BJ (cell line): ENCODE data around the gene PYGO2. TPM values are rescaled to one million over a fixed set of nuclear protein-coding genes. Genes with fewer than 3 reads are reported as not detected.

Source experiments
- CTCF ChIA-PET: fragments of 350-600 bp; formaldehyde crosslinking; extraction: SDS; loops from one replicate; lab custom pipeline; 2021; ENCODE audit warnings: antibody characterized with exemption, inconsistent platforms; lab: Yijun Ruan, JAX
- POLR2A ChIA-PET: fragments of 300-600 bp; sonication (Branson Sonifier 250); formaldehyde crosslinking; extraction: SDS; loops from one replicate; lab custom pipeline; 2021; ENCODE audit warnings: antibody characterized with exemption; lab: Charles Lee
- DNase-seq: peaks from one replicate; pipeline ENCODE4 v3.0.0-alpha.2; 2011; ENCODE audit warnings: low read depth
- H3K27me3 ChIP-seq: 2 replicates; pipeline ENCODE4 v1.6.0; 2011; ENCODE audit warnings: low read length; ENCODE audit not compliant: control insufficient read depth, insufficient read depth
- H3K36me3 ChIP-seq: 2 replicates; pipeline ENCODE4 v1.5.1; 2011; ENCODE audit warnings: low read length; ENCODE audit not compliant: control insufficient read depth, insufficient read depth
- H3K4me3 ChIP-seq: 2 replicates; pipeline ENCODE4 v1.5.1; 2011; ENCODE audit warnings: low read depth, mild to moderate bottlenecking, control low read depth, low read length
- polyA plus RNA-seq: library from polyadenylated mRNA; depleted of rRNA; stranded (reverse); fragments of >200 nt; gene quantifications from 2 replicates; pipeline ENCODE4 v1.2.3, GENCODE V29; 2011
- TF ChIP-seq, protein P1 (sequence below): IDR thresholded peaks from 2 replicates; pipeline ENCODE4 v1.5.1; 2011; ENCODE audit warnings: low read depth, mild to moderate bottlenecking, control low read depth, inconsistent platforms, low read length, moderate library complexity; ENCODE audit not compliant: insufficient read depth

Gene PYGO2
- polyA plus RNA-seq, 1 experiment = 21.0 TPM

DNA sequence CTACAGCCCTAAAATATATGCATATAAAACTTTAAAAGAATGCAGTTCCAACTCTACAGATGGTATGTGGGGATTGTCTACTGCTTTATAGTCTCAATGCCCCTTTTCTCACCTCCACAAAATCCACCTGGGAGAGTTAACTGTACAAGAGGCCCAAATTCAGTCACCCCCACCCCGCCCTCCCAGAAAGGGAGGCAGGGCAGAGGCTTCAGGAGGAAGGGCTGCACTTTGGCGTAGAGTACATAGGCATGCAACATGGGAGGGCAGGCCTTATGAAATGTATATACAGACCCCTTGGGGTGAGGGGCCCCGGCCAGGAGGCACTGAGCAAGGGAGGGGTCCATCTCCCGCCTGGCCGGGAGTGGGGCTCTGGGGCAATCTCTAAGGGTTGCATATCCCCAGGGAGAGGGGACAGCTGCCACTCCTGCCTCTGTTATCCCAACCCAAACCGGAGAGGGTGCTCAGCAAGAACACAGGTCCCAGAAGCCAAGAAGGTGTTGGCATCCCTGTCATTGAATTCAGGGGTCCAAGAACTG, 1.3 kb upstream of the PYGO2 start:
- TF ChIP-seq, protein P1, sequence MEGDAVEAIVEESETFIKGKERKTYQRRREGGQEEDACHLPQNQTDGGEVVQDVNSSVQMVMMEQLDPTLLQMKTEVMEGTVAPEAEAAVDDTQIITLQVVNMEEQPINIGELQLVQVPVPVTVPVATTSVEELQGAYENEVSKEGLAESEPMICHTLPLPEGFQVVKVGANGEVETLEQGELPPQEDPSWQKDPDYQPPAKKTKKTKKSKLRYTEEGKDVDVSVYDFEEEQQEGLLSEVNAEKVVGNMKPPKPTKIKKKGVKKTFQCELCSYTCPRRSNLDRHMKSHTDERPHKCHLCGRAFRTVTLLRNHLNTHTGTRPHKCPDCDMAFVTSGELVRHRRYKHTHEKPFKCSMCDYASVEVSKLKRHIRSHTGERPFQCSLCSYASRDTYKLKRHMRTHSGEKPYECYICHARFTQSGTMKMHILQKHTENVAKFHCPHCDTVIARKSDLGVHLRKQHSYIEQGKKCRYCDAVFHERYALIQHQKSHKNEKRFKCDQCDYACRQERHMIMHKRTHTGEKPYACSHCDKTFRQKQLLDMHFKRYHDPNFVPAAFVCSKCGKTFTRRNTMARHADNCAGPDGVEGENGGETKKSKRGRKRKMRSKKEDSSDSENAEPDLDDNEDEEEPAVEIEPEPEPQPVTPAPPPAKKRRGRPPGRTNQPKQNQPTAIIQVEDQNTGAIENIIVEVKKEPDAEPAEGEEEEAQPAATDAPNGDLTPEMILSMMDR = no peak
- peaks cover 35% of the 10 kb centered on the region for H3K36me3 ChIP-seq
- no peaks in the 10 kb centered on the region for H3K27me3 ChIP-seq
- ChIA-PET POLR2A (interaction anchor here (0.6 kb wide), 1 partner anchor 401 kb away, joined by 3 read pairs; no protein-coding TSS in a partner anchor), CTCF (interaction anchor here (0.7 to 6.1 kb wide), 9 partner anchors 8 to 99 kb away, joined by 3 to 54 read pairs (median 3); partner anchors contain the start of genes ADAM15 and SHC1)
- H3K4me3 ChIP-seq = no peak overlapping the region
- no peak for DNase-seq

GRCh38 chr1:154962156-154962749, 671 bp upstream of the PYGO2 start:
- Histone ChIP-seq H3K36me3 (peaks cover 29% of the 10 kb centered on the region), H3K4me3 (peak overlapping the region; percentile 63), H3K27me3 (no peaks in the 10 kb centered on the region)
- POLR2A ChIA-PET = no interaction called here
- TF ChIP-seq, protein P1 = no peak
- no peak for DNase-seq
- CTCF ChIA-PET = interaction anchor here (0.7 to 6.1 kb wide), 13 partner anchors 9 to 402 kb away, joined by 3 to 54 read pairs (median 4); partner anchors contain the start of genes ADAM15 and SHC1

- no peak for DNase-seq
- ChIA-PET CTCF (interaction anchor here (0.5 to 6.1 kb wide), 13 partner anchors 9 to 401 kb away, joined by 3 to 54 read pairs (median 4); partner anchors contain the start of genes ADAM15, PMVK and SHC1), POLR2A (interaction anchor here (0.6 to 1.5 kb wide), 2 partner anchors 12 to 13 kb away, joined by 5 to 13 read pairs; no protein-coding TSS in a partner anchor)
- TF ChIP-seq, protein P1 = no peak
- H3K36me3 ChIP-seq = peaks cover 19% of the 10 kb centered on the region
- H3K4me3 ChIP-seq = peak overlapping the region; percentile 63
- no peaks in the 10 kb centered on the region for H3K27me3 ChIP-seq
These were observed 991 bp downstream of the PYGO2 start for GRCh38 chr1:154960446-154961136.

DNA sequence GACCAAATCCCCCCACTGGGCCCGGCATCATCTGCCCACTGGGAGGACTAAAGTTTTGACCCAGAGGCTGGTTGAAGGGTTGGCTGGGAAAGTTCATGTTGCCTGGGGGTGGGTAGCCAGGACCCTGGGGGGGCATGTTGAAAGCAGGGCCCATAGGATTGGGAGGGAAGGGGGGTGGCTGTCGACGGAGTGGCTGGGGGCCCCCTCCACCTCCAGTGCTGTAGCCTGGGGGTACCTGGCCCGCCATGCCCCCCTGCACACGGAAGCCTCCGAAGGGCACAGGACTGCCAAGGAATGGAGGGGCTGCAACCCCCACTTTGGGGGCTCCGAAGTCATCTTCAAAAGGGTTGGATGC, 2.2 kb downstream of the PYGO2 start:
- H3K27me3 ChIP-seq = no peaks in the 10 kb centered on the region
- no peak for DNase-seq
- TF ChIP-seq, protein P1 = no peak
- CTCF ChIA-PET = interaction anchor here (4.6 kb wide), 1 partner anchor 38 kb away, joined by 54 read pairs; no protein-coding TSS in a partner anchor
- H3K36me3 ChIP-seq = peaks cover 12% of the 10 kb centered on the region
- POLR2A ChIA-PET = interaction anchor here (0.6 kb wide), 1 partner anchor 10 kb away, joined by 5 read pairs; no protein-coding TSS in a partner anchor
- H3K4me3 ChIP-seq = no peak overlapping the region
